Panc1 (cell line): ENCODE measurements around the gene TRABD2A. TPM values are rescaled to one million over a fixed set of nuclear protein-coding genes. Genes with fewer than 3 reads are reported as not detected.

ENCODE experiments used
- ATAC-seq: fragments of 200-7000 bp; cut with Tn5 transposase; 2 replicates; pipeline ENCODE4 v1.9.1; 2020; ENCODE audit warnings: mild to moderate bottlenecking, moderate library complexity
- BruUV-seq: library from RNA; stranded (reverse); fragments of 400-500 nt; replicated peaks from 2 replicates; lab custom pipeline; 2021; lab: Mats Ljungman, UMichigan
- CTCF ChIA-PET: fragments of 300-600 bp; sonication (Branson Sonifier 250); formaldehyde crosslinking; loops from one replicate; lab custom pipeline; 2022; ENCODE audit warnings: antibody characterized with exemption; lab: Charles Lee
- POLR2A ChIA-PET: fragments of 300-600 bp; sonication (Branson Sonifier 250); formaldehyde crosslinking; loops from one replicate; lab custom pipeline; 2022; ENCODE audit warnings: antibody characterized with exemption; lab: Charles Lee
- DNase-seq: peaks from one replicate; pipeline ENCODE4 v3.0.0-alpha.2; 2010; ENCODE audit warnings: low read depth, low spot score
- H3K27ac ChIP-seq: 2 replicates; pipeline ENCODE4 v1.5.1; 2011; ENCODE audit warnings: mild to moderate bottlenecking, low read length, inconsistent platforms
- H3K27me3 ChIP-seq: fragments of 200-500 bp; sonication (Bioruptor generic); 2 replicates; pipeline ENCODE4 v1.6.0; 2014; ENCODE audit warnings: low read length, inconsistent platforms; ENCODE audit not compliant: control insufficient read depth, insufficient read depth
- H3K36me3 ChIP-seq: fragments of 200-500 bp; sonication (Bioruptor generic); 2 replicates; pipeline ENCODE4 v1.5.1; 2014; ENCODE audit warnings: inconsistent platforms, mild to moderate bottlenecking, low read length, moderate library complexity; ENCODE audit not compliant: control insufficient read depth, insufficient read depth
- H3K4me1 ChIP-seq: 2 replicates; pipeline ENCODE4 v1.5.1; 2011; ENCODE audit warnings: inconsistent platforms, mild to moderate bottlenecking, low read length, moderate library complexity; ENCODE audit not compliant: control insufficient read depth, insufficient read depth
- H3K4me3 ChIP-seq, 2 experiments: 2 replicates each; pipeline ENCODE4 v1.5.1; 2011 to 2012; ENCODE audit warnings: low read depth in 2 of 2, low read length in 2 of 2, mild to moderate bottlenecking in 2 of 2, inconsistent platforms in 1 of 2, moderate library complexity in 1 of 2
- H3K9me3 ChIP-seq: fragments of 200-500 bp; sonication (Bioruptor generic); 2 replicates; pipeline ENCODE4 v1.5.1; 2014; ENCODE audit warnings: low read depth, mild to moderate bottlenecking, inconsistent platforms, low read length, moderate library complexity; ENCODE audit not compliant: control insufficient read depth, insufficient read depth
- POLR2AphosphoS5 ChIP-seq: IDR thresholded peaks from 2 replicates; pipeline ENCODE4 v1.6.1; 2012; ENCODE audit warnings: mild to moderate bottlenecking, low read depth, low read length, moderate library complexity
- SIN3A ChIP-seq: IDR thresholded peaks from 2 replicates; pipeline ENCODE4 v1.6.1; 2012; ENCODE audit warnings: low read depth, mild to moderate bottlenecking, low read length, moderate library complexity, borderline replicate concordance; ENCODE audit not compliant: insufficient read depth
- TCF7L2 ChIP-seq: IDR thresholded peaks from 2 replicates; pipeline ENCODE4 v1.6.1; 2011; ENCODE audit warnings: mild to moderate bottlenecking, low read depth, low read length, inconsistent platforms
- in situ Hi-C: cut with HindIII; loops from 2 replicates; pipeline ENCODE4 v1.10.0; 2016; ENCODE audit warnings: low sequenced_read_pairs, low pct_unique_long_range_greater_than_20kb
- intact Hi-C: fragments of 100-400 bp; cut with micrococcal nuclease; formaldehyde crosslinking; loops from one replicate; pipeline ENCODE4 v1.10.0; 2022; ENCODE audit not compliant: unreplicated experiment
- total RNA-seq: library from RNA; stranded (reverse); gene quantifications from one replicate; pipeline ENCODE4 v1.2.1, GENCODE V29; 2021; ENCODE audit not compliant: unreplicated experiment
- TF ChIP-seq, protein P1 (sequence below), 2 experiments: IDR thresholded peaks; 2 replicates each; pipeline ENCODE4 v1.6.1; 2011 to 2012; ENCODE audit warnings: low read depth in 2 of 2, control low read depth in 1 of 2, low read length in 1 of 2, mild to moderate bottlenecking in 1 of 2, moderate library complexity in 1 of 2; ENCODE audit not compliant: insufficient read depth in 1 of 2
- TF ChIP-seq, protein P2 (sequence below): fragments of 450-650 bp; IDR thresholded peaks from 2 replicates; pipeline ENCODE4 v1.5.1; 2017; ENCODE audit warnings: mild to moderate bottlenecking

Gene TRABD2A
- total RNA-seq, 1 experiment from 2014 or later, result 1.7 TPM

DNA sequence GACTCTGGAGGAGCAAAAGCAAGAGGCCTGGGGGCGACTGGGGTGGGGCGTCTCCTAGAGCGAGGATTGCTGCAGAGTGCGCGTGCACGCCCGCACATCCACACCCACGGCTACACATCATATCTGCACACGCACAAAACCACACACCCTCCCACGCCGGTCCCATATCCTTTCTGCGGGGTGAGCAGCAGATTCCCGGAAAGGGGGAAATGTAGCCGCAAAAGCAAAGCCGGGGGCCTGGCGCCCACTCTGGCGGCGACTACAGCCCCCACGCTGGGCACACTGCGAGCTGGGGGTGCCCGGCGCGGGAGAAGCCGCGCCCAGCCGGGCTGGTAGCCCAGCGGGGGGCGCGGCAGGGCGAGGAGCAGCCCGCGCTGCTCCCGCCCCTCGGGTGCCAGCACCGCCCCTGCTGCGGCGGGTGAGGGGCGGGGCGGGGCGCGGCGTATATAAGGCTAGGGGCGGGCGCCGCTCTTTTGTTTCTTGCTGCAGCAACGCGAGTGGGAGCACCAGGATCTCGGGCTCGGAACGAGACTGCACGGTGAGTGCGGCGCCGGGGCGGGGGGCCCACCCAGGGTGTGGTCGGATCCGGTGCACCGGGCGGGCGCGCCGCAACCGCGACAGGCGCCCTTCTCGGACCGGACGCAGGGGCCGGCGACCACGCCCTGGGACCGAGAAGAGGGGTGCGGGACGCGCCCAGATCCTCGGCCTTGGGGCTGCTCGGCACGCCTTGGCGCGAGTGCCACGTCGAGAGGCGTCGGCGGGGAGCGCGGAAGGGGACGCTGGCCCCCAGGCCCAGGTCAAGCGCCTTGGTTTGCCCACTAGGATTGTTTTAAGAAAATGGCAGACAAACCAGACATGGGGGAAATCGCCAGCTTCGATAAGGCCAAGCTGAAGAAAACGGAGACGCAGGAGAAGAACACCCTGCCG, 24.6 kb upstream of the TRABD2A start, which contains the start of gene TMSB10:
TMSB10 (plus strand) TSS at position 476 of the 927 bp plus-strand sequence.
- in situ Hi-C loops, result no loop called here
- intact Hi-C loops, result no loop called here
- peak; percentile 82 for ATAC-seq
- Histone ChIP-seq H3K36me3 (no peaks in the 10 kb centered on the region; the same call in 1 of the 2 replicates), H3K27me3 (no peaks in the 10 kb centered on the region), H3K27ac (peak within 1 kb of the TSS; percentile 78), H3K9me3 (no peaks in the 10 kb centered on the region), H3K4me1 (peaks cover 18% of the 10 kb centered on the region), H3K4me3 (peak within 1 kb of the TSS; percentile 82 to 99)
- BruUV-seq, result no TSS peak
- TF ChIP-seq, protein P1, sequence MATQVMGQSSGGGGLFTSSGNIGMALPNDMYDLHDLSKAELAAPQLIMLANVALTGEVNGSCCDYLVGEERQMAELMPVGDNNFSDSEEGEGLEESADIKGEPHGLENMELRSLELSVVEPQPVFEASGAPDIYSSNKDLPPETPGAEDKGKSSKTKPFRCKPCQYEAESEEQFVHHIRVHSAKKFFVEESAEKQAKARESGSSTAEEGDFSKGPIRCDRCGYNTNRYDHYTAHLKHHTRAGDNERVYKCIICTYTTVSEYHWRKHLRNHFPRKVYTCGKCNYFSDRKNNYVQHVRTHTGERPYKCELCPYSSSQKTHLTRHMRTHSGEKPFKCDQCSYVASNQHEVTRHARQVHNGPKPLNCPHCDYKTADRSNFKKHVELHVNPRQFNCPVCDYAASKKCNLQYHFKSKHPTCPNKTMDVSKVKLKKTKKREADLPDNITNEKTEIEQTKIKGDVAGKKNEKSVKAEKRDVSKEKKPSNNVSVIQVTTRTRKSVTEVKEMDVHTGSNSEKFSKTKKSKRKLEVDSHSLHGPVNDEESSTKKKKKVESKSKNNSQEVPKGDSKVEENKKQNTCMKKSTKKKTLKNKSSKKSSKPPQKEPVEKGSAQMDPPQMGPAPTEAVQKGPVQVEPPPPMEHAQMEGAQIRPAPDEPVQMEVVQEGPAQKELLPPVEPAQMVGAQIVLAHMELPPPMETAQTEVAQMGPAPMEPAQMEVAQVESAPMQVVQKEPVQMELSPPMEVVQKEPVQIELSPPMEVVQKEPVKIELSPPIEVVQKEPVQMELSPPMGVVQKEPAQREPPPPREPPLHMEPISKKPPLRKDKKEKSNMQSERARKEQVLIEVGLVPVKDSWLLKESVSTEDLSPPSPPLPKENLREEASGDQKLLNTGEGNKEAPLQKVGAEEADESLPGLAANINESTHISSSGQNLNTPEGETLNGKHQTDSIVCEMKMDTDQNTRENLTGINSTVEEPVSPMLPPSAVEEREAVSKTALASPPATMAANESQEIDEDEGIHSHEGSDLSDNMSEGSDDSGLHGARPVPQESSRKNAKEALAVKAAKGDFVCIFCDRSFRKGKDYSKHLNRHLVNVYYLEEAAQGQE (IDR thresholded peaks at IDR 0.05; ENCODE audit: insufficient read depth in 1 of 2, low read depth in 2 of 2, low read length in 1 of 2), result peak in 1 of 2 experiments; percentile 15; a peak in 1 of 4 replicates
- no peak for TF ChIP-seq TCF7L2
- TF ChIP-seq, protein P2, sequence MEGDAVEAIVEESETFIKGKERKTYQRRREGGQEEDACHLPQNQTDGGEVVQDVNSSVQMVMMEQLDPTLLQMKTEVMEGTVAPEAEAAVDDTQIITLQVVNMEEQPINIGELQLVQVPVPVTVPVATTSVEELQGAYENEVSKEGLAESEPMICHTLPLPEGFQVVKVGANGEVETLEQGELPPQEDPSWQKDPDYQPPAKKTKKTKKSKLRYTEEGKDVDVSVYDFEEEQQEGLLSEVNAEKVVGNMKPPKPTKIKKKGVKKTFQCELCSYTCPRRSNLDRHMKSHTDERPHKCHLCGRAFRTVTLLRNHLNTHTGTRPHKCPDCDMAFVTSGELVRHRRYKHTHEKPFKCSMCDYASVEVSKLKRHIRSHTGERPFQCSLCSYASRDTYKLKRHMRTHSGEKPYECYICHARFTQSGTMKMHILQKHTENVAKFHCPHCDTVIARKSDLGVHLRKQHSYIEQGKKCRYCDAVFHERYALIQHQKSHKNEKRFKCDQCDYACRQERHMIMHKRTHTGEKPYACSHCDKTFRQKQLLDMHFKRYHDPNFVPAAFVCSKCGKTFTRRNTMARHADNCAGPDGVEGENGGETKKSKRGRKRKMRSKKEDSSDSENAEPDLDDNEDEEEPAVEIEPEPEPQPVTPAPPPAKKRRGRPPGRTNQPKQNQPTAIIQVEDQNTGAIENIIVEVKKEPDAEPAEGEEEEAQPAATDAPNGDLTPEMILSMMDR, result no peak; the same call in 1 of the 2 replicates
- peak; percentile 95; the same call in 1 of the 2 replicates for TF ChIP-seq SIN3A
- peak; percentile 99 for TF ChIP-seq POLR2AphosphoS5
- ChIA-PET CTCF (interaction anchor here (0.7 kb wide), 1 partner anchor 42 kb away, joined by 5 read pairs; no protein-coding TSS in a partner anchor), POLR2A (interaction anchor here (0.7 kb wide), 1 partner anchor 19 kb away, joined by 4 read pairs; no protein-coding TSS in a partner anchor)
- DNase-seq, result no peak

DNA sequence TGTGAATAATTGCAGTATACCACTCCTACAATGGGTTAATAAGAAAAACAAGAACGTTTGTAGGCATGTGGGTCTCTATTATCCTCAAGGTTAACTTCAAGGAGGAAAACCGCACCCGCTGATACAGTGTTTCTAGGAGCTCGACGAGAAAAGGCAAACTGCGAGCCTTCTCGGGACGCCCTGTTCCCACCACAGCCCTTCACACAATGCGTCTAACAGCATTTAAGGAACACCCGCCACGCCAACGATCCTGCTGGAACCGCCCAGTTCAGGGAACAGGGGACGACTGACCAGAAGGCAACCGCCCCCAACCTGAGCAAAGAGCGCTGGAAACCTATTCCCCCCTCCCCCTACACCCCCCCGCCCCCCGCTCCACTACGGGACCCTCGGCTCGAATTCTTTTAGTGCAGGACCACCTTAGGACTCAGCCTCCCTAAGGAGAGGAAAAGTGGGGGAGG, 23.9 kb upstream of the TRABD2A start:
- TF ChIP-seq SIN3A, result no peak
- TF ChIP-seq TCF7L2, result no peak
- TF ChIP-seq, protein P1 (IDR thresholded peaks at IDR 0.05; ENCODE audit: insufficient read depth in 1 of 2, low read depth in 2 of 2, low read length in 1 of 2), result no peak
- no peak for TF ChIP-seq POLR2AphosphoS5
- TF ChIP-seq, protein P2, result no peak
- no peaks in the 10 kb centered on the region for H3K9me3 ChIP-seq
- no peak for DNase-seq
- in situ Hi-C loops, result no loop called here
- peaks cover 18% of the 10 kb centered on the region for H3K4me1 ChIP-seq
- peak overlapping the region; percentile 78 for H3K27ac ChIP-seq
- peak overlapping the region; percentile 82 to 99 for H3K4me3 ChIP-seq
- BruUV-seq, result no TSS peak
- ATAC-seq, result peak; percentile 65
- no peaks in the 10 kb centered on the region; the same call in 1 of the 2 replicates for H3K36me3 ChIP-seq
- ChIA-PET POLR2A (no interaction called here), CTCF (no interaction called here)
- intact Hi-C loops, result no loop called here
- no peaks in the 10 kb centered on the region for H3K27me3 ChIP-seq
